ENCODE data around the gene MCOLN1. TPM values are rescaled to one million over a fixed set of nuclear protein-coding genes. Genes with fewer than 3 reads are reported as not detected.

MCOLN1 gene
- total RNA-seq, 1 experiment from 2014 or later, result 28.4 TPM

DNA sequence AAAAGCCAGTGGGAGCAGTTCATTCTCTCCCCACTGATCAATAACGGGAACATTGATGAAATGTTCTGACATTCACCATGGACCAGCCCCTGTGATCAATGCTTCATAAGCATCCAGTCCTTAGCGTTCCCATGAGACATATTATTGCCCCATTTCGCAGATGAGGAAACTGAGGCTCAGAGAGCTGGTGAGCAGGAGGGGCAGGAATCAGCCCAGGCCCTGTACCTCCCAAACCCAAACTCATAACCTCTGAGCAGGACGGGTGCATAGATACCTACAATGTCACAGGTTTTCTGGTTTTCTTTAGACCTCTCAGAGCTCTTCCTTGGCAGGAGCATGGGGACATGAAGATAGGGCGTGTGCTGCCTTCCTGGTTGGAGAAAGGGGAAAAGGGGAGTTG, 2.1 kb downstream of the MCOLN1 start:
- H3K9me3 ChIP-seq (ENCODE audit: low read depth, low read length, poor library complexity, severe bottlenecking), result no peaks in the 10 kb centered on the region
- no peak overlapping the region for H3K27ac ChIP-seq (ENCODE audit: low read depth, low read length, poor library complexity, severe bottlenecking)
- ChIA-PET CTCF (no interaction called here), POLR2A (ENCODE audit: low non-redundant PET) (no interaction called here)
- no peaks in the 10 kb centered on the region for H3K36me3 ChIP-seq (ENCODE audit: insufficient read depth, low read length, poor library complexity, severe bottlenecking)
- BruUV-seq (replicated peaks), result no TSS peak
- intact Hi-C loops (cut with micrococcal nuclease; ENCODE audit: unreplicated experiment), result no loop called here
- DNase-seq (ENCODE audit: low spot score), result no peak
- H3K27me3 ChIP-seq (replicated peaks; ENCODE audit: insufficient read depth, low read depth, low read length, poor library complexity), result no peaks in the 10 kb centered on the region
- no peak for TF ChIP-seq EZH2 (IDR thresholded peaks at IDR 0.05; ENCODE audit: borderline replicate concordance, low read depth, low read length, poor library complexity, severe bottlenecking)
- TF ChIP-seq, protein P1, sequence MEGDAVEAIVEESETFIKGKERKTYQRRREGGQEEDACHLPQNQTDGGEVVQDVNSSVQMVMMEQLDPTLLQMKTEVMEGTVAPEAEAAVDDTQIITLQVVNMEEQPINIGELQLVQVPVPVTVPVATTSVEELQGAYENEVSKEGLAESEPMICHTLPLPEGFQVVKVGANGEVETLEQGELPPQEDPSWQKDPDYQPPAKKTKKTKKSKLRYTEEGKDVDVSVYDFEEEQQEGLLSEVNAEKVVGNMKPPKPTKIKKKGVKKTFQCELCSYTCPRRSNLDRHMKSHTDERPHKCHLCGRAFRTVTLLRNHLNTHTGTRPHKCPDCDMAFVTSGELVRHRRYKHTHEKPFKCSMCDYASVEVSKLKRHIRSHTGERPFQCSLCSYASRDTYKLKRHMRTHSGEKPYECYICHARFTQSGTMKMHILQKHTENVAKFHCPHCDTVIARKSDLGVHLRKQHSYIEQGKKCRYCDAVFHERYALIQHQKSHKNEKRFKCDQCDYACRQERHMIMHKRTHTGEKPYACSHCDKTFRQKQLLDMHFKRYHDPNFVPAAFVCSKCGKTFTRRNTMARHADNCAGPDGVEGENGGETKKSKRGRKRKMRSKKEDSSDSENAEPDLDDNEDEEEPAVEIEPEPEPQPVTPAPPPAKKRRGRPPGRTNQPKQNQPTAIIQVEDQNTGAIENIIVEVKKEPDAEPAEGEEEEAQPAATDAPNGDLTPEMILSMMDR (conservative IDR thresholded peaks at IDR 0.05; ENCODE audit: low read depth, low read length), result no peak
- H3K4me1 ChIP-seq (ENCODE audit: insufficient read depth, low read length, poor library complexity, severe bottlenecking), result peaks cover 15% of the 10 kb centered on the region
- H3K4me3 ChIP-seq (ENCODE audit: low read depth, low read length, poor library complexity, severe bottlenecking), result no peak overlapping the region

DNA sequence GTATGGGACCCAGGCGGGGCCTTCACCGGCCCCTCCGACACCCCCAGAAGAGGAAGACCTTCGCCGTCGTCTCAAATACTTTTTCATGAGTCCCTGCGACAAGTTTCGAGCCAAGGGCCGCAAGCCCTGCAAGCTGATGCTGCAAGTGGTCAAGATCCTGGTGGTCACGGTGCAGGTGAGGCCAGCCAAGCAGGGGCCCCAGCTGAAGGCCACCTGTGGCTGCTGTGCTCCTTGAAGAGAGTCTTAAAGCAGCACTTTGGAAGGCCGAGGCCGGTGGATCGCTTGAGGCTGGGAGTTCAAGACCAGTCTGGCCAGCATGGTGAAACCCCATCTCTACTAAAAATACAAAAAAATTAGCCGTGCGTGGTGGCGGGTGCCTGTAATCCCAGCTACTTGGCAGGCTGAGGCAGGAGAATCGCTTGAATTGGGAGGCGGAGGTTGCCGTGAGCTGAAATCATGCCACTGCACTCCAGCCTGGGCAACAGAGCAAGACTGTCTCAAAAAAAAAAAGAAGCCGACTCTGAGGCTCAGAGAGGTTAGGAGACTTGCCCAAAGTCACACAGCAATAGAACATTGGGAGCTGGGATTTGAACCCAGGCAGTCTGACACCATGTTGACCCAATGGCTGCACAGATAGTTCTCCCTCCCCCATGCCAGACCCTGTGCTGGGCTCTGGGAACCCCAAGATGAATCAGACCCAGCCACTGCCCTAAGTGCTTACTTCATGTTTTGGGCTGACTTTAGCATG, 2.7 kb downstream of the MCOLN1 start:
- Histone ChIP-seq H3K36me3 (ENCODE audit: insufficient read depth, low read length, poor library complexity, severe bottlenecking) (no peaks in the 10 kb centered on the region), H3K27ac (ENCODE audit: low read depth, low read length, poor library complexity, severe bottlenecking) (no peak overlapping the region), H3K4me1 (ENCODE audit: insufficient read depth, low read length, poor library complexity, severe bottlenecking) (peaks cover 15% of the 10 kb centered on the region), H3K4me3 (ENCODE audit: low read depth, low read length, poor library complexity, severe bottlenecking) (no peak overlapping the region), H3K27me3 (replicated peaks; ENCODE audit: insufficient read depth, low read depth, low read length, poor library complexity) (no peaks in the 10 kb centered on the region), H3K9me3 (ENCODE audit: low read depth, low read length, poor library complexity, severe bottlenecking) (no peaks in the 10 kb centered on the region)
- TF ChIP-seq, protein P1 (conservative IDR thresholded peaks at IDR 0.05; ENCODE audit: low read depth, low read length), result no peak
- no peak for TF ChIP-seq EZH2 (IDR thresholded peaks at IDR 0.05; ENCODE audit: borderline replicate concordance, low read depth, low read length, poor library complexity, severe bottlenecking)
- DNase-seq (ENCODE audit: low spot score), result no peak
- CTCF ChIA-PET, result no interaction called here
- no TSS peak for BruUV-seq (replicated peaks)
- POLR2A ChIA-PET (ENCODE audit: low non-redundant PET), result no interaction called here
- intact Hi-C loops (cut with micrococcal nuclease; ENCODE audit: unreplicated experiment), result no loop called here

DNA sequence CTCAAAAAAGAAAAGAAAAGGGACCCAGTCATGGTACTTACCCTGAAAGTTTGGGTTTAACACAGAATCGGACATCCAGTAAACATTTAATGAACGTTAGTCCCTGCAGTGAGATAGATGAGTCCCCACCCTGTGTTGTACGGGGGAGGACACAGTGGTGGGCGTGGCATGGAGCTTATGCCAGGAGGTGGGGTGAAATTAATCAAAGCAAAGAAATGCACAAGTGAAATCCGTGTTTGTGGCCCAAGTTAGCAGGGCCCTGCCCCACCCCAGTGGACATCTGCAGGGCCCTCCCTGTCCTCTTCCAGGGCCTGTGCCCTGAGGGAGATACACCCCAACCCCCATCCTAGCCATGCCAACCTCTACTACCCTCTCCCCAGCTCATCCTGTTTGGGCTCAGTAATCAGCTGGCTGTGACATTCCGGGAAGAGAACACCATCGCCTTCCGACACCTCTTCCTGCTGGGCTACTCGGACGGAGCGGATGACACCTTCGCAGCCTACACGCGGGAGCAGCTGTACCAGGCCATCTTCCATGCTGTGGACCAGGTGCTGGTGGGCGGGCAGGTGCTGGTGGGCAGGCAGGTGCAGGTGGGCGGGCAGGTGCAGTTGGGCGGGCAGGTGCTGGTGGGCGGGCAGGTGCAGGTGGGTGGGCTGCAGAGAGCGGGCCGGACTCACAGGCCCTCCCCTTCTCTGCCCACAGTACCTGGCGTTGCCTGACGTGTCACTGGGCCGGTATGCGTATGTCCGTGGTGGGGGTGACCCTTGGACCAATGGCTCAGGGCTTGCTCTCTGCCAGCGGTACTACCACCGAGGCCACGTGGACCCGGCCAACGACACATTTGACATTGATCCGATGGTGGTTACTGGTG, 3.9 kb downstream of the MCOLN1 start:
- H3K27me3 ChIP-seq (replicated peaks; ENCODE audit: insufficient read depth, low read depth, low read length, poor library complexity), result no peaks in the 10 kb centered on the region
- no peaks in the 10 kb centered on the region for H3K9me3 ChIP-seq (ENCODE audit: low read depth, low read length, poor library complexity, severe bottlenecking)
- POLR2A ChIA-PET (ENCODE audit: low non-redundant PET), result no interaction called here
- no peak overlapping the region for H3K27ac ChIP-seq (ENCODE audit: low read depth, low read length, poor library complexity, severe bottlenecking)
- TF ChIP-seq, protein P1 (conservative IDR thresholded peaks at IDR 0.05; ENCODE audit: low read depth, low read length), result no peak
- TF ChIP-seq EZH2 (IDR thresholded peaks at IDR 0.05; ENCODE audit: borderline replicate concordance, low read depth, low read length, poor library complexity, severe bottlenecking), result no peak
- no peaks in the 10 kb centered on the region for H3K36me3 ChIP-seq (ENCODE audit: insufficient read depth, low read length, poor library complexity, severe bottlenecking)
- no peak for DNase-seq (ENCODE audit: low spot score)
- intact Hi-C loops (cut with micrococcal nuclease; ENCODE audit: unreplicated experiment), result no loop called here
- H3K4me3 ChIP-seq (ENCODE audit: low read depth, low read length, poor library complexity, severe bottlenecking), result no peak overlapping the region
- CTCF ChIA-PET, result no interaction called here
- peaks cover 15% of the 10 kb centered on the region for H3K4me1 ChIP-seq (ENCODE audit: insufficient read depth, low read length, poor library complexity, severe bottlenecking)
- no TSS peak for BruUV-seq (replicated peaks)

Measured in A673 (cell line).